HG03039 (cell line): ENCODE results near the gene LCMT1.
"Not testable (repeated sequence)": the region's sequence is repeated elsewhere in the genome, so short reads cannot be mapped to it uniquely, and the experiment has no call there.

Experiments
- ATAC-seq: cut with Tn5 transposase; IDR thresholded peaks from one replicate; pipeline ENCODE4 v1.9.1; 2021; ENCODE audit warnings: mild to moderate bottlenecking, moderate library complexity; ENCODE audit not compliant: unreplicated experiment

Gene LCMT1

DNA sequence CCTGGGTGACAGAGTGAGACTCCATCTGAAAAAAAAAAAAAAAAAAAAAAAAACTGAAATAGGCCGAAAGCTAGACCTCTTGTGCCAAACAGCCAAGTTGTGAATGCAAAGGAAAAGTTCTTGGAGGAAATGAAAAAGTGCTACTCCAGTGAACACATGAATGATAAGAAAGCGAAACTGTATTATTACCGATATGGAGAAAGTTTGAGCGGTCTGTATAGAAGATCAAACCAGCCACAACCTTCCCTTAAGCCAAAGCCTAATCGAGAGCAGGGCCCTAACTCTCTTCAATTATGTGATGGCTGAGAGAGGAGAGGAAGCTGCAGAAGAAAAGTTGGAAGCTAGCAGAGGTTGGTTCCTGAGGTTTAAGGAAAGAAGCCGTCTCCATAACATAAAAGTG, 69.7 kb downstream of the LCMT1 start:
- ATAC-seq = not testable (repeated sequence)

DNA sequence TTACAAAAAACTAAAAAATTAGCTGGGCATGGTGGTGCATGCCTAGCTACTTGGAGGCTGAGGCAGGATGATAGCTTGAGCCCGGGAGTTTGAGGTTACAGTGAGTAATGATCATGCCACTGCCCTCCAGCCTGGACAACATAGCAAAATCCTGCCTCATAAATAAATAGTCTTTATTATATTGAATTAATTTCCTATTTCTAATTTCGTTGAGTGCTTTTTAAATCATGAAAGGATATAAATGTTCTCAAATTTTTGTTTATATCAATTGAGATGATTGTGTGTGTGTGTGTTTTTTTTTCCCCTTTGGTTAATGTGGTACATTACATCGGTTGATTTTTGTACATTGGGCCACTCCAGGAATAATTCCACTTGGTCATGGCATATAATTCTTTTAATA, 73.2 kb downstream of the LCMT1 start:
- no peak for ATAC-seq

DNA sequence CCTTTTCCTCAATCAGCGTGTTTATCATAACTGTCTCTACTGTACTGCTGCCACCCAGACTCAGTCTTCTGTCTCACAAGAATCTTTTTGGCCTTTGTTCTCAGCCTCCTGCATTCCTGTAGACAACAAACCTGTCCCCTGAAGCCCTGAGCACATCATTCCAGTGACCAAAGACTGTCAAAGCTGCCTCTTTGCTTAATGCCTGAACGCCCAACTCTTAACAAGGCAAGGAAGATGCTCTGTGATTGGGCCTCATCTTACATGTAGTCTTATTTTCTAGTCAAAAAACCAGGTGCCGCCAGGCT, 75.9 kb downstream of the LCMT1 start:
- ATAC-seq = no peak

GRCh38 chr16:25189305-25189704, 77.8 kb downstream of the LCMT1 start:
- no peak for ATAC-seq

DNA sequence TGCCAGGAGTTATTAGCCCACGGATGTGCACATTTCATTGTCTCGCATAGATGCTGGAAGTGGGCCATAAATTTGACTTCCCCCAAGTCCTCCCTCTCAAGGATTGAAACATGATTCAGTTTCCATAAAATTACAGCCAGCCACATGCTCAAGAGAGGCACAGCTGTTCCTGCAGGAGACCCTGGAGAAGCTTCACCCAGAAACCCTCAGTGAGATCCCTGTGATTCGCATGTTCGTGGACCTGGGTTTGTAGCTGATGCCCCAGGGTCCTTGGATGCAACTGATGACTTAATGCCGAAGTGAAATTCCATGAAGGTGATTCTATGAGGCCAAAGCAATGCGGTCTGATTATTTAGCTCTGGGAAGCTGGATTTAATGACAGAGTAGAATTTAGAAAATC, 80.6 kb downstream of the LCMT1 start:
- no peak for ATAC-seq

DNA sequence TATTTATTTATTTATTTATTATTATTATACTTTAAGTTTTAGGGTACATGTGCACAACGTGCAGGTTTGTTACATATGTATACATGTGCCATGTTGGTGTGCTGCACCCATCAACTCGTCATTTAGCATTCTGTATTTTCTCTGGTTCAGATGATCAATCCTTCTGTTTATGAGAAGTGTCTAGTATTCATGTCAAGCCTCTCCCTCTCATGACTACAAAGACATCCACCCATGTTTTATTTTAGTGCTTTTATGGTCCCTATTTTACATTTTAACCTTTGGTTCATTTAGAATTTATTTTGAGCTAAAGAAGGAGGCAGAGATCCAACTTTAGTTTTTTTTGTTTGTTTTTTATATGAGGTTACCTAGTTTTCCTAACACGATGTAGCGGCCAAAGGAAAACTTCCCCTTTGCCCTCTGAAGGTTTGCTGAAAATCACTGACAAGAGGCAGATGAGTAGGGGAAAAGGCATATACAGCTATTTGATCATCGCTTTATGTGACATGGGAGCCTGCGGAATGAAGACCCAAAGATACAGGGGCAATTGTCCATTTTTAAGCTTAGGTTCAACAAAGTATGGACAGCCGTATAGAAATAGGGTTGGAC, 82.8 kb downstream of the LCMT1 start:
- ATAC-seq = no peak

DNA sequence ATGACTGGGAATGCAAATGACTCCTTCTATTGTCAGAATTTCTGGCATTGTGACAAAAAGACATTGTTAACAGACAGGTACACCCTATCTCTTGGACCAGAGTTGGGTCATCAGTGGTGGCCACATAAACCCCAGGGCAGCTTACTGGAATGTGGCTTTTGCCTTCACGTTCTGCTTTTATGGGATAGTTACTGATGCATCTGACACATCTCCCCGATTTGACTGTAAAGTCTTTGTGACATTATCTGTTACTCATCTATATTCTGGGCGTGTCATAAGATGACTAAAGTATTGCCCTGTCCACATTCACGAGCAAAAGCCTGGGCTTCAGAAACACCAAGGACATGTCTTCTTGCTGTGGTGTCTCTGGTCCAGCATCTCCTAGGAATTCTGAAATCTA, 86.5 kb downstream of the LCMT1 start:
- ATAC-seq = no peak

DNA sequence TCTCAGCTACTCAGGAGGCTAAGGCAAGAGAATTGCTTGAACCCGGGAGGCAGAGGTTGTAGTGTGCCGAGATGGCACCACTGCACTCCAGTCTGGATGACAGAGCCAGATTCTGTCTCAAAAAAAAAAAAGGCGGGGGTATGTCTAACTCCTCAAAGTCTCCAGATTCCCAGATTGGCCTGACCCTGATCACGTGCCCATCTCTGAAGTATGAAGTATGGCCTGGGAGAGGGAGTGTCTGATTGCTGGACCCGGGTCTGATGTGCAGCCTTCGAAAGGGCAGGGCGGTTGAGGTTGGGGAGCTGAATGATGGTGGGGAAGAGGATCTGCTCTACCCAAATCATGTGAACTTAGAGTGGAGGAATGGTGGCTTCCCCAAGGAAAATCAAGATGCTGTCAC, 87.9 kb downstream of the LCMT1 start:
- ATAC-seq = no peak

GRCh38 chr16:25210758-25211157, 99.2 kb downstream of the LCMT1 start:
- no peak for ATAC-seq

DNA sequence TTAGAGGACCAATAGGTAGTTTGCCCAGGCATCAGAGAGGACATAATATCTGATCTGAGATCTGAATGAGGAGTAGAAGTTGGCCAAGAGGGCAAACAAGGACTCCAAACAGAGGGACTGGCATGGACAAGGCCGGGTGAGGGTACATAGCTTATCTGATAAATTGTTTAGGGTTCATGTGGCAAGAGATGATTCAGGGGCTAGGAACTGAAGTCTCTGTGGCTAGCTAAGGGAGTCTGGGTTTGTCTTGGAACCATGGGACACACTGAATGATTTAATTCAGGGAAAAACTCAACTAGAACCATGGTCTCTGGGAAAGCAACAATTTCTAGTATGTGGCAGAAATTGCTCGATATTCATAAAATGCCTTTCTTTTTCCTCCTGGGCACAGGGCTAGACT, 101.1 kb downstream of the LCMT1 start:
- no peak for ATAC-seq

- ATAC-seq = no peak
Observed at GRCh38 chr16:25213709-25214397, 102.3 kb downstream of the LCMT1 start.

DNA sequence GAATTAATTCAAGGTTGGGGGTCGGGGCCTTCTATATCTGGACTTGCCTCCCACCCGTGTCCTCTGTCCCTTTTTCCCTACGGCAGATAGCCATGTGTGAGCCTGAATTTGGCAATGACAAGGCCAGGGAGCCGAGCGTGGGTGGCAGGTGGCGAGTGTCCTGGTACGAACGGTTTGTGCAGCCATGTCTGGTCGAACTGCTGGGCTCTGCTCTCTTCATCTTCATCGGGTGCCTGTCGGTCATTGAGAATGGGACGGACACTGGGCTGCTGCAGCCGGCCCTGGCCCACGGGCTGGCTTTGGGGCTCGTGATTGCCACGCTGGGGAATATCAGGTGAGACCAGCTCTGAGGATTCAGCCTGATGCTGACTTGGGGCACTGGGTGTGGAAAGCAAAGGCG, 105.6 kb downstream of the LCMT1 start:
- ATAC-seq = no peak

GRCh38 chr16:25217921-25218320, 106.4 kb downstream of the LCMT1 start:
- ATAC-seq = no peak

DNA sequence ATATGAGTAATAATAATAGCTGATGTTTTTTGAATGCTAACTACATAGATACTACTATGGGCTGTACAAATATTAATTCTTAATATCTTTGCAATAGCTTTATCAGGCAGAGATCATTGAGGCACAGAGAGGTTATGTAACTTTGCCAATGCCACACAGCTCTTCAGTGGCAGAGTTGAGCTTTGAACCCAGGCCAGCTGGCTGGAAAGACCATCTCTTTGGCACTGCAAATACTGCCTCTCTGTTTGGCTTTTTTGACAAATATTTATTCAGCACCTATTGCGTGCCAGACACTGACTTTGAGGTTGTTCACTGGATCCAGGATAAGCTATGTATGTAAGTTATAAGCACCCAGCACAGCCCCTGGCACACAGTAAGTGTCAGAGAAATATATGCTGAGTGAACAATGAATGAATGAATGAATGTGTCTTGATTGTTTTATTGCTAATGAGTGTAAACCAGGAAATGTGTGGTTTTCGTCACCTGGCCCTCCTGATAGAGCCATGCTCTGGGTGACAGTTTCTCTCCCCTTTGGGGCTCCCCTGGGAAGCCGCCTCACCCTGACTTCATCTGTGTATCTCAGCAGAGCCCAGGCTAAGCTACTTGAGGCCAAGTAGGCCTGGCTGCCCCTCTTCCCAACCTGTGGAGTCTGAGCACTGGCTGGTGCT, 107.7 kb downstream of the LCMT1 start:
- no peak for ATAC-seq

DNA sequence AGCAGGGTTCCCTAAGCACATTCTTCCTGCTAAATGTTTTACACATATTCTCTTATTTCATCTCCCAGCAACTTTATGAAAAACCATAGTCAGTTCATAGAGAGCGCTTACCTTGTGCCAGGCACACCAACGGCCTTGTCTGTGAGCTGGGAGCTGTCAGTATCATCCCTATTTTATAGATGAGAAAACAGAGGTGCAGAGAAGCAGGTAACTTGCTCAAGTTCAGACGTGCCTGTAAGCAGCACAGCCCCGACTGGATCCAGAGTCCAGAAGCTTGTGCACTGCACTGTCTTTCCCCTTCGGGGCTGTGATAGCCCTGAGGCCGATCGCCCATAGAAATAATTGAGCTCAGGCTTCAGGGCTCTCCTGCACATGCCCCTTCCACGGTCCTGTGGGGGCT, 111.4 kb downstream of the LCMT1 start:
- ATAC-seq = no peak

DNA sequence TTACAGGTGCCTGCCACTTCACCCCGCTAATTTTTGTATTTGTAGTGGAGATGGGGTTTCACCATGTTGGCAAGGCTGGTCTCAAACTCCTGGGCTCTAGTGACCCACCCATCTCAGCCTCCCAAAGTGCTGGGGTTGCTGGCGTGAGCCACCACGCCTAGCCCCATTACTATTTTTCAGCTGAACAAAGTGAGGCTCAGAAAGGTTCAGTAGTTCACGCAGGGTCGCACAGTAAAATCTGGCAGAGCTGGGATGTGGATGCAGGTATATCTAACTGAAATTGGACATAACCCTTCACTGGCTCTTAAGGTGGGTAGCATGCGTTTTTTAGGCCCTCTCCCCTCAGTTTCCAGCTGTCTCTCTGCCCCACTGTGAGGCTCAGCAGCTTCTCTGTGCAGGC, 112.4 kb downstream of the LCMT1 start:
- no peak for ATAC-seq

DNA sequence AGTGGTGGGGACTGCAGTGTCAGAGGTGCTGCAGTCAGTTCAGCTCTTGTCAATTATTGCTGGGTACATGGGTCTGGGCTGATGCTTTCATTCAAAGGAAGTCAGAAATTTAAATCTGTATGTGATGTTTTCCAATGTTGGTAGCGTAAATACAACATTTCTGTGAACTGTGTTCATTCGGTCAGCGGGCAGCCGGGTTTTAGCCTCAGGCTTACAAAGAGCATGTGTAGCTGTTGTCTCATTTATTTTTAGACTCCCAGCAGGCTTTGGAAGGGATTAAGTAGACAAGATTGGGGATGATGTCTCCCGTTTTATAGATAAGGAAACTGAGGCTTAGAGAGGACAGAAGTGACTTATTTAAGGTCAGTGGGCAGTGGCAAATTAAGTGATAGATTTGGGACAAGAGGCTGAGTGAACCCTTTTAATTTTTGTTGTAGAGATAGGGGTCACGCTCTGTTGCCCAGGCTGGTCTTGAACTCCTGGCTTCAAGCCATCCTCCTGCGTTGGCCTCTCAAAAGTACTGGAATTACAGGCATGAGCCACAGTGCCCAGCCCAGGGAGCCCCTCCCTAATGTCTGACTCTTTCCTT, 113.3 kb downstream of the LCMT1 start:
- ATAC-seq = no peak
